OCI-LY1 (cell line): ENCODE data around the gene CFAP58.

Experiments used
- H2AFZ ChIP-seq: fragments of 200-600 bp; sonication (generic), shearing (Covaris generic); 2 replicates; pipeline ENCODE4 v1.6.0; 2014; ENCODE audit warnings: antibody characterized with exemption, mild to moderate bottlenecking, low read length
- H3F3A ChIP-seq: fragments of 200-600 bp; sonication (generic), shearing (Covaris generic); 2 replicates; pipeline ENCODE4 v1.6.0; 2014; ENCODE audit warnings: mild to moderate bottlenecking, antibody characterized with exemption, low read length, moderate library complexity; ENCODE audit not compliant: insufficient read depth
- H3K27ac ChIP-seq: fragments of 200-600 bp; sonication (generic); 2 replicates; pipeline ENCODE4 v1.5.1; 2014; ENCODE audit warnings: low read length, mixed run types, mild to moderate bottlenecking, low read depth; ENCODE audit not compliant: poor library complexity, severe bottlenecking
- H3K27me3 ChIP-seq: fragments of 200-600 bp; sonication (generic); 2 replicates; pipeline ENCODE4 v1.6.0; 2014; ENCODE audit warnings: antibody characterized with exemption, mild to moderate bottlenecking, low read length, moderate library complexity; ENCODE audit not compliant: insufficient read depth
- H3K36me3 ChIP-seq: fragments of 200-600 bp; sonication (generic); 2 replicates; pipeline ENCODE4 v1.6.1; 2014; ENCODE audit warnings: mild to moderate bottlenecking, antibody characterized with exemption, low read length, moderate library complexity, mixed read lengths; ENCODE audit not compliant: insufficient read depth
- H3K4me1 ChIP-seq: fragments of 200-600 bp; sonication (generic); 2 replicates; pipeline ENCODE4 v1.5.1; 2014; ENCODE audit warnings: mild to moderate bottlenecking, low read length, moderate library complexity; ENCODE audit not compliant: insufficient read depth, severe bottlenecking
- H3K4me2 ChIP-seq: fragments of 200-600 bp; sonication (generic), shearing (Covaris generic); 2 replicates; pipeline ENCODE4 v1.6.1; 2014; ENCODE audit warnings: low read length
- H3K4me3 ChIP-seq: fragments of 200-600 bp; sonication (generic); 2 replicates; pipeline ENCODE4 v1.5.1; 2014; ENCODE audit warnings: low read length, low read depth, mild to moderate bottlenecking, mixed read lengths; ENCODE audit not compliant: poor library complexity, severe bottlenecking
- H3K79me2 ChIP-seq: fragments of 200-600 bp; shearing (Covaris generic); 2 replicates; pipeline ENCODE4 v1.6.1; 2016; ENCODE audit warnings: mixed run types, low read length, mixed read lengths; ENCODE audit not compliant: insufficient read depth
- H3K9ac ChIP-seq: fragments of 200-600 bp; sonication (generic), shearing (Covaris generic); 2 replicates; pipeline ENCODE4 v1.6.1; 2014; ENCODE audit warnings: mild to moderate bottlenecking, low read length, mixed read lengths
- H3K9me2 ChIP-seq: fragments of 200-600 bp; sonication (generic), shearing (Covaris generic); 2 replicates; pipeline ENCODE4 v1.6.1; 2014; ENCODE audit warnings: low read depth, mild to moderate bottlenecking, low read length, mixed read lengths
- H3K9me3 ChIP-seq: fragments of 200-600 bp; shearing (Covaris generic); 2 replicates; pipeline ENCODE4 v1.6.1; 2014; ENCODE audit warnings: low read length, mixed read lengths
- H4K20me1 ChIP-seq: fragments of 200-600 bp; sonication (generic), shearing (Covaris generic); 2 replicates; pipeline ENCODE4 v1.6.0; 2016; ENCODE audit warnings: mild to moderate bottlenecking, low read length; ENCODE audit not compliant: insufficient read depth
- CTCF ChIP-seq: fragments of 200-600 bp; sonication (generic), shearing (Covaris generic); IDR thresholded peaks from 2 replicates; pipeline ENCODE4 v1.5.1; 2017; ENCODE audit warnings: mild to moderate bottlenecking, antibody characterized with exemption, low read length, moderate library complexity, mixed read lengths
- EZH2 ChIP-seq: fragments of 200-600 bp; sonication (generic), shearing (Covaris generic); IDR thresholded peaks from 2 replicates; pipeline ENCODE4 v1.8.0; 2017; ENCODE audit warnings: borderline replicate concordance, mixed run types, mild to moderate bottlenecking, antibody characterized with exemption, low read length, moderate library complexity, mixed read lengths

Gene CFAP58

GRCh38 chr10:104374591-104374990, 21.0 kb downstream of the CFAP58 start:
- no peak for TF ChIP-seq EZH2
- TF ChIP-seq CTCF = no peak
- Histone ChIP-seq H3K4me1 (no peaks in the 10 kb centered on the region), H3K79me2 (no peaks in the 10 kb centered on the region), H4K20me1 (no peaks in the 10 kb centered on the region), H3K9me2 (no peaks in the 10 kb centered on the region), H3K4me3 (no peak overlapping the region), H3K4me2 (no peak overlapping the region), H3F3A (no peaks in the 10 kb centered on the region), H2AFZ (no peak overlapping the region), H3K27ac (no peak overlapping the region), H3K9ac (no peak overlapping the region), H3K9me3 (no peaks in the 10 kb centered on the region), H3K27me3 (no peaks in the 10 kb centered on the region), H3K36me3 (no peaks in the 10 kb centered on the region)

DNA sequence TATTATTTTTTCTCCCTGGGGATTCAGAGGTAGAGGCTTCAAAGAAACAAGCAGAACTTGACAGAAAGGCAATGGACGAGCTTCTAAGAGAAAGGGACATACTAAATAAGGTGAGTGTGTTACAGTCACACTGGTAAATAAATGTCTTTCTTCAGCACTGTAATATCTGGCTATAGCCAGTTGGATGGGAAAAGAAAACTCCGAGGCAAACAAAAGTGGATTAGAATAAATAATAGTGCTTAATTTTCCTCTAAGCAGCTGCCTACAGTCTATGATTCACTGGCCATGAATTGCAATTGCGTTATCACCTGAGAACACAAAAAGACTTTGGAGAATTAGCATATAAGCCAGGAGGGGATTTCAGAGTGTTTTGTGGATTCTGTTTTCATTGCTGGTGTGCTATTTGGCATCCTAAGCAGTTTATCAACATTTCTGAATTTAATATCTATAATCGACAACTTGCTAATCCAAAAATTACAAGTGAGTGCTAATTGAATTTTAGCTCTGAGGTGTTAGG, 23.2 kb downstream of the CFAP58 start:
- Histone ChIP-seq H3K4me2 (no peak overlapping the region), H2AFZ (no peak overlapping the region), H3K27ac (no peak overlapping the region), H3K9me3 (no peaks in the 10 kb centered on the region), H3K79me2 (no peaks in the 10 kb centered on the region), H3K9me2 (no peaks in the 10 kb centered on the region), H3K9ac (no peak overlapping the region), H4K20me1 (no peaks in the 10 kb centered on the region), H3K4me3 (no peak overlapping the region), H3K4me1 (no peaks in the 10 kb centered on the region), H3K36me3 (no peaks in the 10 kb centered on the region), H3F3A (no peaks in the 10 kb centered on the region), H3K27me3 (no peaks in the 10 kb centered on the region)
- TF ChIP-seq CTCF = no peak
- TF ChIP-seq EZH2 = no peak

- H3K4me1 ChIP-seq = no peaks in the 10 kb centered on the region
- TF ChIP-seq EZH2 = no peak
- no peak for TF ChIP-seq CTCF
- H4K20me1 ChIP-seq = no peaks in the 10 kb centered on the region
- H3K79me2 ChIP-seq = no peaks in the 10 kb centered on the region
- no peak overlapping the region for H3K27ac ChIP-seq
- H3K36me3 ChIP-seq = no peaks in the 10 kb centered on the region
- no peak overlapping the region for H2AFZ ChIP-seq
- H3K4me3 ChIP-seq = no peak overlapping the region
- H3F3A ChIP-seq = no peaks in the 10 kb centered on the region
- H3K9ac ChIP-seq = no peak overlapping the region
- no peaks in the 10 kb centered on the region for H3K9me3 ChIP-seq
- H3K4me2 ChIP-seq = no peak overlapping the region
- H3K9me2 ChIP-seq = no peaks in the 10 kb centered on the region
- no peaks in the 10 kb centered on the region for H3K27me3 ChIP-seq
Measured at GRCh38 chr10:104380336-104380735, 26.7 kb downstream of the CFAP58 start.
